ENCODE measurements around the gene PHLDB3.
"Not testable (repeated sequence)": the region's sequence is repeated elsewhere in the genome, so short reads cannot be mapped to it uniquely, and the experiment has no call there.

PHLDB3 gene

GRCh38 chr19:43504426-43505185 is at the start of gene PHLDB3:
TSS of gene PHLDB3 (minus strand) at chr19:43504746. CDS start at chr19:43504118, 628 bp downstream.
- Mint-ChIP-seq H3K9me3 (no peaks in the 10 kb centered on the region), H3K27me3 (ENCODE audit: low read depth) (no peaks in the 10 kb centered on the region), H3K4me1 (ENCODE audit: low read depth) (peaks cover 23% of the 10 kb centered on the region), H3K27ac (peak within 1 kb of the TSS; percentile 96), H3K36me3 (ENCODE audit: low read depth) (peaks cover 29% of the 10 kb centered on the region), H3K4me3 (peak within 1 kb of the TSS; percentile 95)

GRCh38 chr19:43553656-43554055 is 49.1 kb upstream of the PHLDB3 start:
- H3K9me3 Mint-ChIP-seq: no peaks in the 10 kb centered on the region
- H3K4me3 Mint-ChIP-seq: no peak overlapping the region
- no peak overlapping the region for H3K27ac Mint-ChIP-seq
- H3K36me3 Mint-ChIP-seq (ENCODE audit: low read depth): peaks cover 20% of the 10 kb centered on the region
- peaks cover 6% of the 10 kb centered on the region for H3K4me1 Mint-ChIP-seq (ENCODE audit: low read depth)
- no peaks in the 10 kb centered on the region for H3K27me3 Mint-ChIP-seq (ENCODE audit: low read depth)

- Mint-ChIP-seq H3K4me1 (ENCODE audit: low read depth) (peaks cover 6% of the 10 kb centered on the region), H3K9me3 (no peaks in the 10 kb centered on the region), H3K27ac (no peak overlapping the region), H3K27me3 (ENCODE audit: low read depth) (no peaks in the 10 kb centered on the region), H3K4me3 (no peak overlapping the region), H3K36me3 (ENCODE audit: low read depth) (peaks cover 20% of the 10 kb centered on the region)
These were observed 48.1 kb upstream of the PHLDB3 start for GRCh38 chr19:43552616-43553015.

- Mint-ChIP-seq H3K4me1 (ENCODE audit: low read depth) (peaks cover 6% of the 10 kb centered on the region), H3K4me3 (no peak overlapping the region), H3K27ac (no peak overlapping the region), H3K9me3 (no peaks in the 10 kb centered on the region), H3K27me3 (ENCODE audit: low read depth) (no peaks in the 10 kb centered on the region), H3K36me3 (ENCODE audit: low read depth) (peaks cover 17% of the 10 kb centered on the region)
These were observed 47.6 kb upstream of the PHLDB3 start for GRCh38 chr19:43552198-43552450.

GRCh38 chr19:43551399-43552197 is 47.1 kb upstream of the PHLDB3 start:
- no peaks in the 10 kb centered on the region for H3K9me3 Mint-ChIP-seq
- H3K4me3 Mint-ChIP-seq: no peak overlapping the region
- H3K4me1 Mint-ChIP-seq (ENCODE audit: low read depth): peaks cover 6% of the 10 kb centered on the region
- H3K27me3 Mint-ChIP-seq (ENCODE audit: low read depth): no peaks in the 10 kb centered on the region
- H3K27ac Mint-ChIP-seq: no peak overlapping the region
- H3K36me3 Mint-ChIP-seq (ENCODE audit: low read depth): peaks cover 17% of the 10 kb centered on the region

- no peak overlapping the region for H3K4me3 Mint-ChIP-seq
- H3K4me1 Mint-ChIP-seq (ENCODE audit: low read depth): no peaks in the 10 kb centered on the region
- peaks cover 18% of the 10 kb centered on the region for H3K36me3 Mint-ChIP-seq (ENCODE audit: low read depth)
- H3K27me3 Mint-ChIP-seq (ENCODE audit: low read depth): no peaks in the 10 kb centered on the region
- no peak overlapping the region for H3K27ac Mint-ChIP-seq
- H3K9me3 Mint-ChIP-seq: no peaks in the 10 kb centered on the region
These were observed 44.2 kb upstream of the PHLDB3 start for GRCh38 chr19:43548706-43549105.

- H3K4me3 Mint-ChIP-seq; H3K27ac Mint-ChIP-seq; H3K4me1 Mint-ChIP-seq (ENCODE audit: low read depth); H3K27me3 Mint-ChIP-seq (ENCODE audit: low read depth); H3K9me3 Mint-ChIP-seq: not testable (repeated sequence)
- peaks cover 19% of the 10 kb centered on the region for H3K36me3 Mint-ChIP-seq (ENCODE audit: low read depth)
These were observed 43.4 kb upstream of the PHLDB3 start for GRCh38 chr19:43547926-43548325.

GRCh38 chr19:43546581-43546980 is 42.0 kb upstream of the PHLDB3 start:
- H3K27me3 Mint-ChIP-seq (ENCODE audit: low read depth): no peaks in the 10 kb centered on the region
- H3K4me3 Mint-ChIP-seq: no peak overlapping the region
- no peaks in the 10 kb centered on the region for H3K9me3 Mint-ChIP-seq
- no peaks in the 10 kb centered on the region for H3K4me1 Mint-ChIP-seq (ENCODE audit: low read depth)
- H3K36me3 Mint-ChIP-seq (ENCODE audit: low read depth): peaks cover 21% of the 10 kb centered on the region
- H3K27ac Mint-ChIP-seq: no peak overlapping the region

- Mint-ChIP-seq H3K36me3 (ENCODE audit: low read depth) (peaks cover 18% of the 10 kb centered on the region), H3K4me3 (no peak overlapping the region), H3K4me1 (ENCODE audit: low read depth) (no peaks in the 10 kb centered on the region), H3K9me3 (no peaks in the 10 kb centered on the region), H3K27ac (no peak overlapping the region), H3K27me3 (ENCODE audit: low read depth) (no peaks in the 10 kb centered on the region)
These were observed 41.4 kb upstream of the PHLDB3 start for GRCh38 chr19:43545981-43546380.

GRCh38 chr19:43545276-43545675 is 40.7 kb upstream of the PHLDB3 start:
- Mint-ChIP-seq H3K27me3 (ENCODE audit: low read depth) (no peaks in the 10 kb centered on the region), H3K4me1 (ENCODE audit: low read depth) (no peaks in the 10 kb centered on the region), H3K36me3 (ENCODE audit: low read depth) (peaks cover 22% of the 10 kb centered on the region), H3K9me3 (no peaks in the 10 kb centered on the region), H3K4me3 (no peak overlapping the region), H3K27ac (no peak overlapping the region)

- Mint-ChIP-seq H3K27ac (no peak overlapping the region), H3K27me3 (ENCODE audit: low read depth) (no peaks in the 10 kb centered on the region), H3K4me3 (no peak overlapping the region), H3K36me3 (ENCODE audit: low read depth) (peaks cover 32% of the 10 kb centered on the region), H3K9me3 (peaks cover 3% of the 10 kb centered on the region), H3K4me1 (ENCODE audit: low read depth) (no peaks in the 10 kb centered on the region)
These were observed 39.5 kb upstream of the PHLDB3 start for GRCh38 chr19:43544077-43544476.

GRCh38 chr19:43541920-43542650 is 37.5 kb upstream of the PHLDB3 start:
- Mint-ChIP-seq H3K4me3 (no peak overlapping the region), H3K36me3 (ENCODE audit: low read depth) (peaks cover 44% of the 10 kb centered on the region), H3K27me3 (ENCODE audit: low read depth) (no peaks in the 10 kb centered on the region)

GRCh38 chr19:43540381-43540780 is 35.8 kb upstream of the PHLDB3 start:
- H3K27me3 Mint-ChIP-seq (ENCODE audit: low read depth): no peaks in the 10 kb centered on the region
- H3K27ac Mint-ChIP-seq: no peak overlapping the region
- peaks cover 44% of the 10 kb centered on the region for H3K36me3 Mint-ChIP-seq (ENCODE audit: low read depth)
- no peak overlapping the region for H3K4me3 Mint-ChIP-seq
- H3K9me3 Mint-ChIP-seq: peaks cover 6% of the 10 kb centered on the region
- H3K4me1 Mint-ChIP-seq (ENCODE audit: low read depth): peaks cover 2% of the 10 kb centered on the region

More at GRCh38 chr19:43541920-43542650, 37.5 kb upstream of the PHLDB3 start:
- H3K9me3 Mint-ChIP-seq: peaks cover 6% of the 10 kb centered on the region
- H3K27ac Mint-ChIP-seq: no peak overlapping the region
- no peaks in the 10 kb centered on the region for H3K4me1 Mint-ChIP-seq (ENCODE audit: low read depth)

- H3K4me1 Mint-ChIP-seq (ENCODE audit: low read depth): peaks cover 7% of the 10 kb centered on the region
- peaks cover 39% of the 10 kb centered on the region for H3K36me3 Mint-ChIP-seq (ENCODE audit: low read depth)
- no peak overlapping the region for H3K4me3 Mint-ChIP-seq
- H3K27ac Mint-ChIP-seq: no peak overlapping the region
- H3K27me3 Mint-ChIP-seq (ENCODE audit: low read depth): no peaks in the 10 kb centered on the region
- peaks cover 6% of the 10 kb centered on the region for H3K9me3 Mint-ChIP-seq
These were observed 34.4 kb upstream of the PHLDB3 start for GRCh38 chr19:43538922-43539321.

Data from T-helper 1 cell treated with Interleukin-12 subunit alpha and Interleukin-12 subunit beta and Interleukin-4 antibody, amounts not matched to agents 30 μg/mL and 1 μg/mL, for 36 hours (primary cell).